IMR-90 (cell line): ENCODE data around the gene LSM2. TPM values are rescaled to one million over a fixed set of nuclear protein-coding genes. Genes with fewer than 3 reads are reported as not detected.

Experiments used
- ATAC-seq: fragments of 200-7000 bp; cut with Tn5 transposase; 2 replicates; pipeline ENCODE4 v1.9.1; 2020; ENCODE audit warnings: low read depth, mild to moderate bottlenecking, moderate library complexity
- BruUV-seq: library from RNA; stranded (reverse); fragments of 400-500 nt; replicated peaks from 2 replicates; lab custom pipeline; 2021; lab: Mats Ljungman, UMichigan
- CTCF ChIA-PET: fragments of 300-600 bp; formaldehyde crosslinking; extraction: SDS; loops from one replicate; lab custom pipeline; 2021; ENCODE audit warnings: antibody characterized with exemption; lab: Yijun Ruan, JAX
- POLR2A ChIA-PET: fragments of 300-600 bp; sonication (Branson Sonifier 250); formaldehyde crosslinking; loops from one replicate; lab custom pipeline; 2022; ENCODE audit warnings: antibody characterized with exemption; ENCODE audit not compliant: unreplicated experiment; lab: Charles Lee
- DNase-seq: peaks from one replicate; pipeline ENCODE4 v3.0.0; 2013
- H2AFZ ChIP-seq: replicated peaks from 2 replicates; pipeline ENCODE3; 2013; ENCODE audit warnings: low read length, mild to moderate bottlenecking; ENCODE audit not compliant: poor library complexity
- H2AK5ac ChIP-seq: 2 replicates; pipeline ENCODE4 v1.6.1; 2013; ENCODE audit warnings: low read depth, low read length, inconsistent platforms
- H2AK9ac ChIP-seq: replicated peaks from 2 replicates; pipeline ENCODE3; 2013; ENCODE audit warnings: mild to moderate bottlenecking, low read depth, low read length, moderate library complexity; ENCODE audit not compliant: poor library complexity
- H2BK120ac ChIP-seq: 2 replicates; pipeline ENCODE4 v1.6.1; 2013; ENCODE audit warnings: low read depth, low read length, inconsistent platforms
- H2BK15ac ChIP-seq: 3 replicates; pipeline ENCODE4 v1.6.1; 2013; ENCODE audit warnings: low read depth, low read length, inconsistent platforms
- H2BK20ac ChIP-seq: 2 replicates; pipeline ENCODE4 v1.6.1; 2013; ENCODE audit warnings: low read depth, mild to moderate bottlenecking, inconsistent platforms, low read length, moderate library complexity
- H2BK5ac ChIP-seq: 2 replicates; pipeline ENCODE4 v1.6.1; 2013; ENCODE audit warnings: mild to moderate bottlenecking, low read depth, low read length, inconsistent platforms; ENCODE audit not compliant: poor library complexity, severe bottlenecking
- H3K14ac ChIP-seq: replicated peaks from 2 replicates; pipeline ENCODE4 v1.6.1; 2013; ENCODE audit warnings: low read depth, low read length, inconsistent platforms
- H3K18ac ChIP-seq: 2 replicates; pipeline ENCODE4 v1.6.1; 2013; ENCODE audit warnings: low read depth, low read length, control low read depth
- H3K23ac ChIP-seq: 2 replicates; pipeline ENCODE4 v1.6.1; 2013; ENCODE audit warnings: low read depth, low read length, inconsistent platforms
- H3K27ac ChIP-seq: 2 replicates; pipeline ENCODE4 v1.5.1; 2013; ENCODE audit warnings: mild to moderate bottlenecking, control low read depth, low read length; ENCODE audit not compliant: insufficient read depth
- H3K27me3 ChIP-seq: 2 replicates; pipeline ENCODE4 v1.6.1; 2013; ENCODE audit warnings: low read length; ENCODE audit not compliant: control insufficient read depth, insufficient read depth
- H3K36me3 ChIP-seq: 2 replicates; pipeline ENCODE4 v1.6.1; 2013; ENCODE audit warnings: low read length, mixed read lengths; ENCODE audit not compliant: control insufficient read depth, insufficient read depth
- H3K4ac ChIP-seq: 2 replicates; pipeline ENCODE4 v1.6.1; 2013; ENCODE audit warnings: low read depth, low read length, inconsistent platforms
- H3K4me1 ChIP-seq: 2 replicates; pipeline ENCODE4 v1.6.1; 2013; ENCODE audit warnings: low read length, mixed read lengths; ENCODE audit not compliant: control insufficient read depth, insufficient read depth
- H3K4me2 ChIP-seq: 2 replicates; pipeline ENCODE4 v1.6.1; 2013; ENCODE audit warnings: low read depth, mild to moderate bottlenecking, control low read depth, low read length, moderate library complexity
- H3K4me3 ChIP-seq: 2 replicates; pipeline ENCODE4 v1.5.1; 2013; ENCODE audit warnings: low read depth, mild to moderate bottlenecking, control low read depth, low read length, moderate library complexity; ENCODE audit not compliant: insufficient read depth
- H3K56ac ChIP-seq: 2 replicates; pipeline ENCODE4 v1.6.1; 2013; ENCODE audit warnings: low read length, inconsistent platforms; ENCODE audit not compliant: insufficient read depth; ENCODE audit errors: extremely low read depth
- H3K79me1 ChIP-seq, 2 experiments: 2 replicates each; pipeline ENCODE4 v1.6.1; 2013; ENCODE audit warnings: low read length in 2 of 2, inconsistent platforms in 1 of 2, low read depth in 1 of 2
- H3K9ac ChIP-seq: 2 replicates; pipeline ENCODE4 v1.6.1; 2013; ENCODE audit warnings: low read depth, low read length, control low read depth
- H3K9me1 ChIP-seq: 2 replicates; pipeline ENCODE4 v1.6.1; 2013; ENCODE audit warnings: low read length, inconsistent platforms; ENCODE audit not compliant: insufficient read depth
- H3K9me3 ChIP-seq: 2 replicates; pipeline ENCODE4 v1.6.1; 2013; ENCODE audit warnings: low read length; ENCODE audit not compliant: control insufficient read depth, insufficient read depth
- H4K20me1 ChIP-seq: 2 replicates; pipeline ENCODE4 v1.6.1; 2013; ENCODE audit warnings: low read length, inconsistent platforms; ENCODE audit not compliant: insufficient read depth
- H4K5ac ChIP-seq: 2 replicates; pipeline ENCODE4 v1.6.1; 2013; ENCODE audit warnings: mild to moderate bottlenecking, low read depth, low read length, control low read depth
- H4K8ac ChIP-seq, 2 experiments: 2 replicates each; pipeline ENCODE4 v1.6.1; 2013; ENCODE audit warnings: low read depth in 2 of 2, low read length in 2 of 2, control low read depth in 1 of 2, inconsistent platforms in 1 of 2
- H4K91ac ChIP-seq: 2 replicates; pipeline ENCODE4 v1.6.1; 2013; ENCODE audit warnings: low read depth, low read length, inconsistent platforms; ENCODE audit not compliant: insufficient read depth
- BHLHE40 ChIP-seq: fragments of 150-350 bp; IDR thresholded peaks from 2 replicates; pipeline ENCODE4 v1.6.1; 2016; ENCODE audit warnings: mild to moderate bottlenecking, low read depth, low read length
- CEBPB ChIP-seq: IDR thresholded peaks from 2 replicates; pipeline ENCODE4 v1.6.1; 2012; ENCODE audit warnings: low read depth, low read length, improper control_type of control experiment
- CHD1 ChIP-seq: IDR thresholded peaks from 2 replicates; pipeline ENCODE4 v1.6.1; 2012; ENCODE audit warnings: low read depth, low read length, improper control_type of control experiment
- FOS ChIP-seq: fragments of 150-350 bp; IDR thresholded peaks from 2 replicates; pipeline ENCODE4 v1.6.1; 2016; ENCODE audit warnings: low read depth, low read length
- MAFK ChIP-seq: IDR thresholded peaks from 2 replicates; pipeline ENCODE4 v1.6.1; 2012; ENCODE audit warnings: low read depth, low read length, improper control_type of control experiment
- MAZ ChIP-seq: IDR thresholded peaks from 2 replicates; pipeline ENCODE4 v1.6.1; 2012; ENCODE audit warnings: low read depth, mild to moderate bottlenecking, low read length, improper control_type of control experiment, moderate library complexity, borderline replicate concordance
- MXI1 ChIP-seq: IDR thresholded peaks from 2 replicates; pipeline ENCODE4 v1.6.1; 2012; ENCODE audit warnings: low read depth, mild to moderate bottlenecking, low read length, moderate library complexity, borderline replicate concordance
- NFE2L2 ChIP-seq: fragments of 150-350 bp; IDR thresholded peaks from 2 replicates; pipeline ENCODE4 v1.6.1; 2016; ENCODE audit warnings: low read depth, mild to moderate bottlenecking, low read length
- POLR2A ChIP-seq: IDR thresholded peaks from 2 replicates; pipeline ENCODE4 v1.6.1; 2012; ENCODE audit warnings: mild to moderate bottlenecking, low read depth, low read length
- RAD21 ChIP-seq: IDR thresholded peaks from 2 replicates; pipeline ENCODE4 v1.6.1; 2012; ENCODE audit warnings: low read length, improper control_type of control experiment
- RCOR1 ChIP-seq: IDR thresholded peaks from 2 replicates; pipeline ENCODE4 v1.6.1; 2012; ENCODE audit warnings: mild to moderate bottlenecking, low read length, improper control_type of control experiment; ENCODE audit not compliant: insufficient replicate concordance
- RFX5 ChIP-seq: IDR thresholded peaks from 2 replicates; pipeline ENCODE4 v1.8.0; 2012; ENCODE audit warnings: low read depth, mild to moderate bottlenecking, low read length, moderate library complexity
- WGBS, 2 experiments: methylation state at CpG; one replicate each; pipeline versions ENCODE4 v1.1.5 to v1.1.7; 2013; ENCODE audit warnings: missing lambda C conversion rate in 2 of 2; ENCODE audit not compliant: insufficient read length in 1 of 2; ENCODE audit errors: extremely low coverage in 2 of 2; 5-methylcytosine and 5-hydroxymethylcytosine counted together
- dilution Hi-C: fragments of 300-500 bp; cut with HindIII; formaldehyde crosslinking; loops from one replicate; pipeline ENCODE4 v1.14.3; 2018; ENCODE audit warnings: low sequenced_read_pairs; ENCODE audit not compliant: unreplicated experiment
- in situ Hi-C: fragments of 300-500 bp; cut with MboI; formaldehyde crosslinking; loops from 3 replicates; pipeline ENCODE4 v1.14.3; 2019; ENCODE audit warnings: low sequenced_read_pairs, inconsistent platforms, mixed read lengths
- intact Hi-C: fragments of 100-400 bp; cut with micrococcal nuclease; formaldehyde crosslinking; loops from 2 replicates; pipeline ENCODE4 v1.10.0; 2022
- polyA plus RNA-seq, 3 experiments: library from polyadenylated mRNA; depleted of rRNA; stranded (reverse); fragments of >200 nt; gene quantifications; 2 replicates each; pipeline ENCODE4 v1.2.3, GENCODE V29; 2012; ENCODE audit warnings: low replicate concordance in 1 of 3
- total RNA-seq: library from RNA; depleted of rRNA; stranded (reverse); fragments of >200 nt; gene quantifications from 2 replicates; pipeline ENCODE4 v1.2.3, GENCODE V29; 2012
- TF ChIP-seq, protein P1 (sequence below): conservative IDR thresholded peaks from 2 replicates; pipeline ENCODE4 v1.5.1; 2012; ENCODE audit warnings: mild to moderate bottlenecking, low read depth, low read length, improper control_type of control experiment
- TF ChIP-seq, protein P2 (sequence below): fragments of 150-350 bp; IDR thresholded peaks from 2 replicates; pipeline ENCODE4 v1.6.1; 2017; ENCODE audit warnings: mild to moderate bottlenecking, antibody characterized with exemption, low read length, low read depth
- TF ChIP-seq, protein P3 (sequence below): fragments of 150-350 bp; IDR thresholded peaks from 2 replicates; pipeline ENCODE4 v1.6.1; 2016; ENCODE audit warnings: low read depth, mild to moderate bottlenecking, low read length, moderate library complexity, borderline replicate concordance

Gene LSM2
- total and polyA plus RNA-seq, 2 of the 4 experiments (the other 2 are of a cell fraction): 56.3 to 61.0 TPM

DNA sequence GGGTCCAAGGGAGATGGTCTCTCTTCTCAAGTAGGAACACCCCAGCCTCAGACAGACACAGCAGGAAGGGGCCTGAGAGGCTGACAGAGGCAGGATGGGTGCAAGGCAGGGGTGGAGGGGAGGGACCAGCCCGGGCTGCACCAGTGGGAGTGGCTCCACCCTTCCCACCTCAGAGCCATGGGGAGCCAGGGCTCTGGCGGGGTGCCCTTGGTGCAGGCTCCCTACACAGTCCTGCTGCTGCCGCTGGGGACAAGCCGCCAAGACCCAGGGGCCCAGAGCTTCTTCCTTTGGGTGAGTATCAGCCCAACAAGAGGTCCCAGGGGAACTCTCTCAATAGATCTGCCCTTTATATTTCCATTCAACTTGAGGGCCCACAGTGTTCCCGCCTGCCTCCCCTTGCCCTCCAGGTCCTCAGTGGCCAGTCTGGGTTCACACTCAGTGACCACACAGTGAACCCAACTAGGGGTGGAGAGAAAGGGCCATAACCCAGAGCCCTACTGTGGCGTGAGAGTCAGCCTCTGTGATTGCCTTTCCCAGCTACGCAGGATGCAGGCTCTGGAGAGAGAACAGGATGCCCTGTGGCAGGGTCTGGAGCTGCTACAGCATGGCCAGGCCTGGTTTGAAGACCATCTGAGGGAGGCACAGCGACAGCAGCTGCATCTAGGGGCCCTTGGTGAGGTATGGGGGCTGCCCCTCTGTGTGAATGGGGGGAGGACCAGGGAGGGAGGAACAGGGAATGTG lies 43.7 kb downstream of the LSM2 start:
- Histone ChIP-seq H4K8ac (peak overlapping the region in 1 of 2 experiments; percentile 39; a peak in 1 of 4 replicates), H2BK15ac (no peak overlapping the region), H3K9me3 (no peaks in the 10 kb centered on the region), H2AK5ac (peak overlapping the region; percentile 65; the same call in 1 of the 2 replicates), H2BK20ac (no peak overlapping the region), H3K56ac (no peak overlapping the region; the same call in 1 of the 2 replicates), H2AK9ac (peak overlapping the region; percentile 71), H2BK120ac (0 out of 2 replicates have a peak overlapping the region, but pooled peaks have one; percentile 14), H3K4me2 (no peak overlapping the region), H4K5ac (no peak overlapping the region), H3K27ac (no peak overlapping the region), H3K4ac (peak overlapping the region; percentile 66), H3K18ac (no peak overlapping the region), H3K9ac (no peak overlapping the region), H3K14ac (peak overlapping the region; percentile 74), H4K91ac (no peak overlapping the region; the same call in 1 of the 2 replicates), H2BK5ac (peak overlapping the region; percentile 5), H3K79me1 (no peaks in the 10 kb centered on the region), H3K27me3 (no peaks in the 10 kb centered on the region), H3K23ac (no peak overlapping the region), H3K4me1 (peaks cover 4% of the 10 kb centered on the region), H3K9me1 (peaks cover 14% of the 10 kb centered on the region), H3K36me3 (peaks cover 6% of the 10 kb centered on the region; the same call in 1 of the 2 replicates), H4K20me1 (no peaks in the 10 kb centered on the region), H3K4me3 (no peak overlapping the region), H2AFZ (peak overlapping the region; percentile 64)
- in situ Hi-C loops: no loop called here
- ATAC-seq (no peak), DNase-seq (no peak)
- POLR2A ChIA-PET: no interaction called here
- CTCF ChIA-PET: interaction anchor here (0.6 kb wide), 1 partner anchor 28 kb away, joined by 3 read pairs; no protein-coding TSS in a partner anchor
- WGBS, 2 experiments: 88% methylated on average over 4 of the region's 8 CpGs; no CpG with 5 or more reads in 1 of the 2 experiments
- intact Hi-C loops: no loop called here
- dilution Hi-C loops: no loop called here
- BruUV-seq: no TSS peak
- TF ChIP-seq POLR2A: no peak
- no peak for TF ChIP-seq MXI1
- TF ChIP-seq CEBPB: no peak
- TF ChIP-seq NFE2L2: no peak
- TF ChIP-seq CHD1: no peak
- TF ChIP-seq, protein P1, sequence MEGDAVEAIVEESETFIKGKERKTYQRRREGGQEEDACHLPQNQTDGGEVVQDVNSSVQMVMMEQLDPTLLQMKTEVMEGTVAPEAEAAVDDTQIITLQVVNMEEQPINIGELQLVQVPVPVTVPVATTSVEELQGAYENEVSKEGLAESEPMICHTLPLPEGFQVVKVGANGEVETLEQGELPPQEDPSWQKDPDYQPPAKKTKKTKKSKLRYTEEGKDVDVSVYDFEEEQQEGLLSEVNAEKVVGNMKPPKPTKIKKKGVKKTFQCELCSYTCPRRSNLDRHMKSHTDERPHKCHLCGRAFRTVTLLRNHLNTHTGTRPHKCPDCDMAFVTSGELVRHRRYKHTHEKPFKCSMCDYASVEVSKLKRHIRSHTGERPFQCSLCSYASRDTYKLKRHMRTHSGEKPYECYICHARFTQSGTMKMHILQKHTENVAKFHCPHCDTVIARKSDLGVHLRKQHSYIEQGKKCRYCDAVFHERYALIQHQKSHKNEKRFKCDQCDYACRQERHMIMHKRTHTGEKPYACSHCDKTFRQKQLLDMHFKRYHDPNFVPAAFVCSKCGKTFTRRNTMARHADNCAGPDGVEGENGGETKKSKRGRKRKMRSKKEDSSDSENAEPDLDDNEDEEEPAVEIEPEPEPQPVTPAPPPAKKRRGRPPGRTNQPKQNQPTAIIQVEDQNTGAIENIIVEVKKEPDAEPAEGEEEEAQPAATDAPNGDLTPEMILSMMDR: no peak
- no peak for TF ChIP-seq FOS
- TF ChIP-seq RAD21: no peak
- TF ChIP-seq BHLHE40: no peak
- TF ChIP-seq, protein P2, sequence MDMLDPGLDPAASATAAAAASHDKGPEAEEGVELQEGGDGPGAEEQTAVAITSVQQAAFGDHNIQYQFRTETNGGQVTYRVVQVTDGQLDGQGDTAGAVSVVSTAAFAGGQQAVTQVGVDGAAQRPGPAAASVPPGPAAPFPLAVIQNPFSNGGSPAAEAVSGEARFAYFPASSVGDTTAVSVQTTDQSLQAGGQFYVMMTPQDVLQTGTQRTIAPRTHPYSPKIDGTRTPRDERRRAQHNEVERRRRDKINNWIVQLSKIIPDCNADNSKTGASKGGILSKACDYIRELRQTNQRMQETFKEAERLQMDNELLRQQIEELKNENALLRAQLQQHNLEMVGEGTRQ: no peak
- TF ChIP-seq RCOR1: no peak
- TF ChIP-seq, protein P3, sequence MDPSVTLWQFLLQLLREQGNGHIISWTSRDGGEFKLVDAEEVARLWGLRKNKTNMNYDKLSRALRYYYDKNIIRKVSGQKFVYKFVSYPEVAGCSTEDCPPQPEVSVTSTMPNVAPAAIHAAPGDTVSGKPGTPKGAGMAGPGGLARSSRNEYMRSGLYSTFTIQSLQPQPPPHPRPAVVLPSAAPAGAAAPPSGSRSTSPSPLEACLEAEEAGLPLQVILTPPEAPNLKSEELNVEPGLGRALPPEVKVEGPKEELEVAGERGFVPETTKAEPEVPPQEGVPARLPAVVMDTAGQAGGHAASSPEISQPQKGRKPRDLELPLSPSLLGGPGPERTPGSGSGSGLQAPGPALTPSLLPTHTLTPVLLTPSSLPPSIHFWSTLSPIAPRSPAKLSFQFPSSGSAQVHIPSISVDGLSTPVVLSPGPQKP: no peak
- no peak for TF ChIP-seq MAFK
- no peak for TF ChIP-seq RFX5
- TF ChIP-seq MAZ: no peak
